GM13976 (cell line): Measurements from ENCODE around the gene GPC6.

Experiments
- DNase-seq: peaks from one replicate; pipeline ENCODE4 v3.0.0; 2012; ENCODE audit warnings: low spot score
- in situ Hi-C: fragments of 300-500 bp; cut with MboI; formaldehyde crosslinking; loops from one replicate; pipeline ENCODE4 v1.12.0; 2022; ENCODE audit warnings: low sequenced_read_pairs, mixed read lengths, inconsistent platforms; ENCODE audit not compliant: unreplicated experiment
- TF ChIP-seq, protein P1 (sequence below): IDR thresholded peaks from 2 replicates; pipeline ENCODE4 v1.5.1; 2012; ENCODE audit warnings: borderline replicate concordance, mild to moderate bottlenecking; ENCODE audit not compliant: insufficient read depth; ENCODE audit errors: extremely low read depth, missing control alignments, control extremely low read depth

Gene GPC6

GRCh38 chr13:94248454-94249228, 1022.0 kb downstream of the GPC6 start:
- TF ChIP-seq, protein P1, sequence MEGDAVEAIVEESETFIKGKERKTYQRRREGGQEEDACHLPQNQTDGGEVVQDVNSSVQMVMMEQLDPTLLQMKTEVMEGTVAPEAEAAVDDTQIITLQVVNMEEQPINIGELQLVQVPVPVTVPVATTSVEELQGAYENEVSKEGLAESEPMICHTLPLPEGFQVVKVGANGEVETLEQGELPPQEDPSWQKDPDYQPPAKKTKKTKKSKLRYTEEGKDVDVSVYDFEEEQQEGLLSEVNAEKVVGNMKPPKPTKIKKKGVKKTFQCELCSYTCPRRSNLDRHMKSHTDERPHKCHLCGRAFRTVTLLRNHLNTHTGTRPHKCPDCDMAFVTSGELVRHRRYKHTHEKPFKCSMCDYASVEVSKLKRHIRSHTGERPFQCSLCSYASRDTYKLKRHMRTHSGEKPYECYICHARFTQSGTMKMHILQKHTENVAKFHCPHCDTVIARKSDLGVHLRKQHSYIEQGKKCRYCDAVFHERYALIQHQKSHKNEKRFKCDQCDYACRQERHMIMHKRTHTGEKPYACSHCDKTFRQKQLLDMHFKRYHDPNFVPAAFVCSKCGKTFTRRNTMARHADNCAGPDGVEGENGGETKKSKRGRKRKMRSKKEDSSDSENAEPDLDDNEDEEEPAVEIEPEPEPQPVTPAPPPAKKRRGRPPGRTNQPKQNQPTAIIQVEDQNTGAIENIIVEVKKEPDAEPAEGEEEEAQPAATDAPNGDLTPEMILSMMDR, result no peak
- DNase-seq, result no peak
- in situ Hi-C loops, result no loop called here

DNA sequence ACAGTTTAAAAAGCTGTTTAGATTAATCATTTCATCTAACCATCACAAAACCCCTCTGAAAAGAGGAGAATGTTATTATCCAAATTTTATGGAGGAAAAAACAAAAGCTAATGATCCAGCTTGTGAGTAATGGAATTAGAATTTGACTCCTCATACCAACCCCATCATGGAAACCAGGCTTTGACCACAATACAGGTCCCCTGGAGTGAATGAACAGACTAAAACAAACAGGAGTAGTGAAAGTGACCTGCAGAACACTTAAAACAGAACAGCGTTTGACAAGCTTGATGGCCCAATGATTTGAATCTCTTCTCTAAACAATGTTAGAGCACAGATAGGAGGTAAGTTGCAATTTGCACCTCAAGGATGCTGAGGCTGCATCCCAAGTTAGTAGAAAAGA, 1022.9 kb downstream of the GPC6 start:
- in situ Hi-C loops, result no loop called here
- TF ChIP-seq, protein P1, result no peak
- no peak for DNase-seq

GRCh38 chr13:94251831-94252608, 1025.4 kb downstream of the GPC6 start:
- in situ Hi-C loops, result no loop called here
- no peak for DNase-seq
- TF ChIP-seq, protein P1, result no peak

GRCh38 chr13:94254737-94255136, 1028.1 kb downstream of the GPC6 start:
- TF ChIP-seq, protein P1, result no peak
- in situ Hi-C loops, result no loop called here
- DNase-seq, result no peak

GRCh38 chr13:94256721-94257120, 1030.1 kb downstream of the GPC6 start:
- TF ChIP-seq, protein P1, result no peak
- DNase-seq, result no peak
- in situ Hi-C loops, result no loop called here

DNA sequence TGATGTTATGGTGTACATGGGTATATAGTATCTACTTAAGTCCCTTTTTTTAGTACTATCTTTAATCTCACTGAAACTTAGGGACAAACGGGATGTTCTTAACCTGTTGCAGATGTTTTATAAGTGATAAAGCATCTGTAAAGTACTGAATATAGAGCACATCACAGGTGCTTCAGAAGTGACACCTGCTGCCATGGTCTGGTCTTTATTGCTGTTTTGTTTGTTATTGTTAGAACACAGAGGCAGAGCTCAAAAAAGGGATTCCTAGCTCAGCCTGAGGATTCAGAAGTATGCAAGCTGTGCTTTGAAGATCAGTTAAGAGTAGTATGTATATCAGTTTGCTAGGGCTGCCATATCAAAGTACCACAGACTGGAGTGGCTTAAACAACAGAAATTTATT, 1033.4 kb downstream of the GPC6 start:
- in situ Hi-C loops, result no loop called here
- TF ChIP-seq, protein P1, result no peak
- DNase-seq, result no peak
